ENCODE data around the gene SLC12A2. TPM values are rescaled to one million over a fixed set of nuclear protein-coding genes. Genes with fewer than 3 reads are reported as not detected.

SLC12A2 gene
- total and polyA plus RNA-seq, 2 experiments from 2014 or later, result 7.3 to 14.6 TPM

DNA sequence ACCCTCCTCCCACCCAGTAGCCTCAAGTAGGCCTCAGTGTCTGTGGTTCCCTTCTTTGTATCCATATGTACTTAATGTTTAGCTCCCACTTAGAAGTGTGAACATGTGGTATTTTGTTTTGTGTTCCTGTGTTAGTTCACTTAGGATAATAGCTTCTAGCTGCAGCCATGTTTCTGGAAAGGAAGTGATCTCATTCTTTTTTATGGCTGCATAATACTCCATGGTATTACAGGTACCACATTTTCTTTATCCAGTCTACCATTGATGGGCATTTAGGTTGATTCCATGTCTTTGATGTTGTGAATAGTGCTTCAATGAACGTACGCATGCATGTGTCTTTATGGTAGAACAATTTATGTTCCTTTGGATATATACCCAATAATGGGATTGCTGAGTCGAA lies 74.8 kb downstream of the SLC12A2 start:
- H3K27ac ChIP-seq, result no peak overlapping the region
- TF ChIP-seq, protein P1, sequence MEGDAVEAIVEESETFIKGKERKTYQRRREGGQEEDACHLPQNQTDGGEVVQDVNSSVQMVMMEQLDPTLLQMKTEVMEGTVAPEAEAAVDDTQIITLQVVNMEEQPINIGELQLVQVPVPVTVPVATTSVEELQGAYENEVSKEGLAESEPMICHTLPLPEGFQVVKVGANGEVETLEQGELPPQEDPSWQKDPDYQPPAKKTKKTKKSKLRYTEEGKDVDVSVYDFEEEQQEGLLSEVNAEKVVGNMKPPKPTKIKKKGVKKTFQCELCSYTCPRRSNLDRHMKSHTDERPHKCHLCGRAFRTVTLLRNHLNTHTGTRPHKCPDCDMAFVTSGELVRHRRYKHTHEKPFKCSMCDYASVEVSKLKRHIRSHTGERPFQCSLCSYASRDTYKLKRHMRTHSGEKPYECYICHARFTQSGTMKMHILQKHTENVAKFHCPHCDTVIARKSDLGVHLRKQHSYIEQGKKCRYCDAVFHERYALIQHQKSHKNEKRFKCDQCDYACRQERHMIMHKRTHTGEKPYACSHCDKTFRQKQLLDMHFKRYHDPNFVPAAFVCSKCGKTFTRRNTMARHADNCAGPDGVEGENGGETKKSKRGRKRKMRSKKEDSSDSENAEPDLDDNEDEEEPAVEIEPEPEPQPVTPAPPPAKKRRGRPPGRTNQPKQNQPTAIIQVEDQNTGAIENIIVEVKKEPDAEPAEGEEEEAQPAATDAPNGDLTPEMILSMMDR (IDR thresholded peaks at IDR 0.05; ENCODE audit: low read depth, low read length), result no peak
- peaks cover 2% of the 10 kb centered on the region for H3K36me3 ChIP-seq
- peaks cover 4% of the 10 kb centered on the region for H3K4me1 ChIP-seq (ENCODE audit: low read depth)
- no peaks in the 10 kb centered on the region for H3K27me3 ChIP-seq
- DNase-seq (ENCODE audit: low read depth in 1 of 2, low spot score in 1 of 2), result no peak
- H3K9me3 ChIP-seq (ENCODE audit: low read depth), result no peaks in the 10 kb centered on the region
- no peak overlapping the region for H3K4me3 ChIP-seq

- Histone ChIP-seq H3K27me3 (no peaks in the 10 kb centered on the region), H3K9me3 (ENCODE audit: low read depth) (no peaks in the 10 kb centered on the region), H3K27ac (no peak overlapping the region), H3K4me1 (ENCODE audit: low read depth) (no peaks in the 10 kb centered on the region), H3K4me3 (no peak overlapping the region), H3K36me3 (no peaks in the 10 kb centered on the region)
- TF ChIP-seq, protein P1 (IDR thresholded peaks at IDR 0.05; ENCODE audit: low read depth, low read length), result no peak
- no peak for DNase-seq (ENCODE audit: low read depth in 1 of 2, low spot score in 1 of 2)
Observed at GRCh38 chr5:128163991-128164390, 80.4 kb downstream of the SLC12A2 start.

DNA sequence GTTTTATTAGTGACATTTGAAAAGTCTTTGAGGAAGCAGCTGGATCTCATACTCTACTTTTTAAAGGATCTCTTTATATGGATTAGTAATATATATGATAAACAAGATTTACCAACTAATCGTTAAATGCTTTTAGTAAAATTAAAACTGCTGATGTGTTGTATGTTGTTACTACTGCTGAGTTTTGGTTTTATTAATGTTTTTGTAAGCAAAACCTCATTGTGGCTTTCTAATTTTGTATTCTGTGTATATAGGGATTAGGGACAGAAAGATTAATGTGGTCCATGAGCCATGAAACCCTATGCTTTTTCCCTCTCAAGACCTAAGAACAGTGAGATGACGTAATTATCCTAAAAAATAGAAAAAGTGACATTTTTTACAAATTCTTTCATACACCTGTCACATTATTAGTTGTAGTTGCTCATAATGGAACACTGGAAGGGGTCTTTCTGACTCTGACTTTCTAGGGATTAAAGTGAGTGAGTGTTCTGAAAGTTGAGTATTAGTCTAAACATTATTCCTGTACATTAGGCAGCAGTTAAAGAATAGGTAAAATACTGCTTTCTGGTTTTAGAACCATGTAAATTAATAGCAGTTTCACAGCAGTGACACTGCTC lies 85.9 kb downstream of the SLC12A2 start:
- Histone ChIP-seq H3K4me3 (no peak overlapping the region), H3K27me3 (no peaks in the 10 kb centered on the region), H3K4me1 (ENCODE audit: low read depth) (no peaks in the 10 kb centered on the region), H3K27ac (no peak overlapping the region), H3K36me3 (no peaks in the 10 kb centered on the region), H3K9me3 (ENCODE audit: low read depth) (no peaks in the 10 kb centered on the region)
- TF ChIP-seq, protein P1 (IDR thresholded peaks at IDR 0.05; ENCODE audit: low read depth, low read length), result no peak
- DNase-seq (ENCODE audit: low read depth in 1 of 2, low spot score in 1 of 2), result no peak

- H3K4me1 ChIP-seq (ENCODE audit: low read depth), result no peaks in the 10 kb centered on the region
- no peaks in the 10 kb centered on the region for H3K9me3 ChIP-seq (ENCODE audit: low read depth)
- DNase-seq (ENCODE audit: low read depth in 1 of 2, low spot score in 1 of 2), result no peak
- H3K4me3 ChIP-seq, result no peak overlapping the region
- TF ChIP-seq, protein P1 (IDR thresholded peaks at IDR 0.05; ENCODE audit: low read depth, low read length), result no peak
- H3K27me3 ChIP-seq, result no peaks in the 10 kb centered on the region
- no peak overlapping the region for H3K27ac ChIP-seq
- H3K36me3 ChIP-seq, result no peaks in the 10 kb centered on the region
Observed at GRCh38 chr5:128172102-128172501, 88.5 kb downstream of the SLC12A2 start.

- Histone ChIP-seq H3K27ac (no peak overlapping the region), H3K27me3 (no peaks in the 10 kb centered on the region), H3K4me1 (ENCODE audit: low read depth) (no peaks in the 10 kb centered on the region), H3K9me3 (ENCODE audit: low read depth) (no peaks in the 10 kb centered on the region), H3K4me3 (no peak overlapping the region), H3K36me3 (no peaks in the 10 kb centered on the region)
- DNase-seq (ENCODE audit: low read depth in 1 of 2, low spot score in 1 of 2), result peak in 1 of 2 donors; percentile 26
- TF ChIP-seq, protein P1 (IDR thresholded peaks at IDR 0.05; ENCODE audit: low read depth, low read length), result no peak
Observed at GRCh38 chr5:128174951-128175350, 91.4 kb downstream of the SLC12A2 start.
